ENCODE measurements around the gene KRTAP20-4.

KRTAP20-4 gene

GRCh38 chr21:30668776-30669175, 48.3 kb downstream of the KRTAP20-4 start:
- DNase-seq = no peak
